Stimulated activated CD4-positive, alpha-beta T cell treated with anti-CD3 and anti-CD28 coated beads, Interleukin-12 subunit alpha, Interleukin-12 subunit beta, amount 100 ng/mL, for 24 hours (primary cell): ENCODE results near the gene DCUN1D5.
"Not testable (repeated sequence)": the region's sequence is repeated elsewhere in the genome, so short reads cannot be mapped to it uniquely, and the experiment has no call there.

Experiments
- DNase-seq, 2 experiments: peaks; one replicate each; pipeline ENCODE4 v3.0.0-alpha.2; 2020; ENCODE audit warnings: low read depth in 2 of 2

DCUN1D5 gene

GRCh38 chr11:103055221-103055890 lies 36.6 kb downstream of the DCUN1D5 start:
- DNase-seq = no peak

GRCh38 chr11:103053997-103054396 lies 38.0 kb downstream of the DCUN1D5 start:
- DNase-seq = no peak

GRCh38 chr11:103051981-103052380 lies 40.0 kb downstream of the DCUN1D5 start:
- DNase-seq = no peak

GRCh38 chr11:103051151-103051801 lies 40.7 kb downstream of the DCUN1D5 start:
- no peak for DNase-seq

- DNase-seq = no peak
Measured at GRCh38 chr11:103050351-103050750, 41.6 kb downstream of the DCUN1D5 start.

GRCh38 chr11:103047837-103048236 lies 44.1 kb downstream of the DCUN1D5 start:
- DNase-seq = no peak

GRCh38 chr11:103043826-103044678 lies 47.9 kb downstream of the DCUN1D5 start:
- no peak for DNase-seq

- no peak for DNase-seq
Measured at GRCh38 chr11:103042161-103042560, 49.8 kb downstream of the DCUN1D5 start.

- DNase-seq = peak in 1 of 2 experiments; percentile 2
Measured at GRCh38 chr11:103035791-103036434, 56.0 kb downstream of the DCUN1D5 start.

GRCh38 chr11:103035216-103035615 lies 56.7 kb downstream of the DCUN1D5 start:
- no peak for DNase-seq

- no peak for DNase-seq
Measured at GRCh38 chr11:103031834-103032233, 60.1 kb downstream of the DCUN1D5 start.

- no peak for DNase-seq
Measured at GRCh38 chr11:103029401-103029800, 62.6 kb downstream of the DCUN1D5 start.

GRCh38 chr11:103028304-103029020 lies 63.5 kb downstream of the DCUN1D5 start:
- not testable (repeated sequence) for DNase-seq

- no peak for DNase-seq
Measured at GRCh38 chr11:103024086-103024485, 67.9 kb downstream of the DCUN1D5 start.

- DNase-seq = no peak
Measured at GRCh38 chr11:103016031-103016430, 75.9 kb downstream of the DCUN1D5 start.

- DNase-seq = no peak
Measured at GRCh38 chr11:103013421-103013820, 78.5 kb downstream of the DCUN1D5 start.
